ENCODE results near the gene PIGX.
A peak's percentile ranks its signal among the peaks of the same experiment; 100 is the strongest.

PIGX gene

DNA sequence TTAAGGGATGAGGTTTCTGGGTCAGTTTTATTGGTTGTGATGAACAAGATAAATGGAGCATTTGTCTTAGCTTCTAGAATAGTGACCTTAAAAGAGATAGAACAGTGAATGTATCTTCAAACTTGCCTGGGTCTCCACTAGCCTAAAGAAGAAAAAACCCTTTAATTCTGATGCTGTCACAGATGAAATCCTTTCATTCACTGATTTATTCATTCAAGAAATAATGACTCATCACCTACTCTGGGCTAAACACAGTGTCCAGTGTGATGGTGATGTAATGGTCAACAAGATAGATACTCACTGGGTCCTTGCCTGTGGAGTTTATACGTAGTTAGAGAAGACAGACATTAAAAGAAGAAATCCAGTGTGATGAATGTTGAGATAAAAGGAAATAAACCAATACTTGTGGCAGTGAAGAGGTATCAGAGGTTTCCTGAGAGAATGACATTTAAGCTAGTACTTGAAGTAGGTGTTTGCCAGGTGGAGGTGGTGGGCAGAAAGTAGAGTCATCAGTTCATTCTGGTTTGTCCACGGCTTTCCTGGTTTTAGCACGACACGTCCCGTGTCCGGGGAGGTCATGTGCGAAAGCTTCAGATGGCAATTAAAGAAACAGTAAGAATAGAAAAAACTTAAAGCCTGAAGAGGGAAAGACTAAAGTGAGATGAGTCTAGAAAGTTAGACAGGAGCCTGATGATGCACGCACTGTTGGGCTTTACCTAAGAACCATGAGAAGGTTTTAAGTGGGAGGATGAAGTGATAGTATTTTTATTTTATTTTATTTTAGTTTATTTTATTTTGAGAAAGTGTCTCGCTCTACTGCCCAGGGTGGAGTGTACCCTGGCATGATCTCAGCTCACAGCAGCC is 45.9 kb downstream of the PIGX start:
- peak; percentile 72 for DNase-seq

DNA sequence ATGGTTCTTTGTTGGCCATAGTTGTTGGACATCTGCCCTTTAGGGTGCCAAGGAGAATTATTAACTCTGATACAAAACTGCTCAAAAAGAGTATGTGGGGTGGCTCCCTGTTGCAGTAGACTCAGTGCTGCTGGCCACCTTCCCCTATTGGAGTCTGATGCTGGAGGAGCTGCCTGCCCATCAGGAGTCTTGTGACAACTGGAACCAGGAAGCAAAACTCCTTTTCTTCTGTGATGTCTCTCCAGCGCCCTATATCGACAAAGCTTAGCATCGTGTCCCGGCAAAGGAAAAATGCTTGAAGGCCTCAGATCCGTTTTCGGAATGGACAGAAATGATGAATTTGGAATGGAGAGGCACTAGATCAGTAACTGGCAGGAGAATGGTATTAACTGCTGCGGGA is 51.0 kb downstream of the PIGX start:
- DNase-seq, result no peak

DNA sequence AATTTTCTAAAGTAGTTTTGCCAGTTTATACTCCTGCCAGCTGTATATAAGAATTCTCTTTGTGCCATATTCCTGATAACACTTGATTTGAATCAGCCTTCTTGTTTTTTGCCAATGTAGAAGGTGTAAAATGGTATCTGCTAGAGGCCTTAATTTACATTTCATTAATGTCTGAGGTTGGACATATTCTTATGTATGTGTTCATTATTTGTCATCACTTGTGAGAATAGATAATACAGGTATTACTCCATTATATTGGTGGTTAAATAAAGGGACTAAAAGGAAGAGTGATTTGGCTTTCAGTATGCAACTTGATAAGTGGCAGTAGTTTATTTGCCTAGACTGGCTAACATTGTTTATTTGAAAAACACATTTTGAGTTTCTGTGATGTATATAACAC is 53.3 kb downstream of the PIGX start:
- DNase-seq, result no peak

GRCh38 chr3:196771067-196771466 is 58.9 kb downstream of the PIGX start:
- no peak for DNase-seq

DNA sequence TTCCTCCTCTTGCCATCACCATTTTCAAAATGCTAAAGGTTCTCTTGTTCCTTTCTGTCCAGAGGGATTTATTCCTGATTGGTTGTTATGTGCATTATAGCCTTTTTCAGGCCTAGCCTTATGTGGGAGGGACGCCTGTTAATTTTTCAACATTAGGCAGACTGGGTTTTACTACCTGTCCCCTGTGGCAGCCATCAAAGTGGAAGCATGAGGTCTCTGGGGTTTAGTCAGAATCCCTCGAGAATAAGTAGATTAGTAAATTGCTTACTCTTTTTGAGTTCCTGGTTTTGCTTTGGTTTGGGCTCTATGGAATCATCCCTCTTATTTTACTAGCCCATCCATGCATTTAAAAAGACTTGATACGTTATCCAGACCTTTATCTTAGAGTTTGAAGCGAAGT is 59.9 kb downstream of the PIGX start:
- no peak for DNase-seq

GRCh38 chr3:196772897-196773296 is 60.7 kb downstream of the PIGX start:
- DNase-seq, result no peak

DNA sequence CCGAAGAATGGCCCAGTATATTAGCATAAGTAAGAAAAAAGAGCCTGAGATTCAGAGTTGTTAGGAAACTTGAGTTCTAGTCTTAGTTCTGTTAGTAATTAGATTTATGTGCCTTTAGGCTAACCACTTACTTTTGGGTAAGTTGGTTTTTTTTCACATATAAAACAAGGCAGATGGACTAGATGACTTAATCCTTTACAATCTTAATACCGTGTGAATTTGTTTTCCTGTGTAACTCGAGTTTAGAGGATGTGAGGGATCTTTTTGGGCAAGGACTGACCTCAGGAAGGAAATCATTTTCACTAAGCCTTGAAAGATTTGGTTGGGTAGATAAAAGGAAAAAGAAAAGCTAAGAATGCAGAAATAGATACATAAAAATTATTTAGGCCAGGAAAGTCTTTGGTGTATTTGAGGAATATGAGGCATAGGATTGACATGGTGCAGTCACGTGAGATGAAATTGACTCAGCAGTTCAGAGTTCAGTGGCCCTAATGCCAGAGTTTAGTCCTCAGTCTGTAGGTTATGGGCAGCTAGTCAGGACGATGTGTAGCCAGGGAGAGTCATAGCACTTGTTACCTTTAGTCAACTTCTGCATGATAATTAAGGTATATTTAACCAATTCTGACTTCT is 62.1 kb downstream of the PIGX start:
- DNase-seq, result no peak

DNA sequence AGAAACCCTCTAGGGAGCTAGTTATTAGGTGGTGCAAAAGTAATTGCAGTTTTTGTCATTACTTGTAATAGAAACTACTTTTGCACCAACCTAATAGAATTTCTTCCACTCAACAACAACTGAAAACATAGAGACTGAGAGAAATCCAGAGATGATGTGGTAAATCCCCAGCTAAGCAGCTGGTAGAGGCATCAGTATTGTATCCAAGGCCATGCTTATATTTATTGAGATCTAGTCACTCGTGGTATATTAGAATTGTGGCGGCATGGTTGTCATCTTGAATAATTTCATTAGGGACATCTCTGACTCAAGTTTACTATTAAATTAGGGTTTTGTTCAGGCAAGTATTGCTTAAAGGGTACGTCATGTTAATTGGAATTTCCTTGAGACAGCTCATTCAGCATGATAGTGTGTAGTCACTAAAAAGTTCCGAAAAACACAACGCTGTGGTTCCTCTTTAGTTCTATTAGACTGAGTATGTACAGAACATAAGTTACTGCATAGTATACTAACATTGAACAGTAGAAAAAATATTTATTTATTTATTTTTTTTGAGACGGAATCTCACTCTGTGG is 62.8 kb downstream of the PIGX start:
- DNase-seq, result no peak

DNA sequence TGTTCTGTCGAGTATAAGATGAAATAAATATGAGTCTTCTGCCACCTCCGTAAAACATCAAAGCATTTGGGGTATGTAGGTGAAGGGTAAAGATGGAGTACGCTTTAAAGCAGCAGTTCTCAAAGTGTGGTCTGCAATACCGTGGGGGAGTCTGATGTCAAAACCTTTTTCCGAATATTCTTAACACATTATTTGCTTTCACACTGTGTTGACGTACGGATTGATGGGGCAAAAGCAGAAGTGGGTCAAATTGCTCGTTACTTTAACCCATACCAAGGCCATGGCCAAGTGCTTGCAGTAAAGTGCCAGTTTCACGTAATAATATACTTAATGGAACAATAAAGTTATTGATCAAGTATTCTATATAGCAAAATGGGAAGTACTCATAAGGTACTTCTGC is 63.8 kb downstream of the PIGX start:
- no peak for DNase-seq

DNA sequence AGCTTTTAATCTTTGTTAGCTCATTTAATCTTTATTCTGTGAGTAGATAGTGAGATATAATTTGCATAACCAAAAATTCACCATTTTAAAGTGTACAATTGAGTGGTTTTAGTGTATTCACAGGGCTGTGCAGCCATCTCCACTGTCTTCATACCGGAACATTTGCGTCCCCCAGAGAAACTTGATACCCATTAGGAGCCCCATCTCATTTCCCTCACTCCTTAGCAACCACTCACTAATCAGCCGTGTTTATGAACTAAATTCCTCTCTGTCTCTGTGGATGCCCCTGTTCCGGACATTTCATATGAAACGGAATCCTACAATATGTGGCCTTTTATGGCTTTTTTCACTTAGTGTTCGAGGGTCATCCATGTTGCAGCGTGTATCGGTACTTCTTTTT is 65.7 kb downstream of the PIGX start:
- no peak for DNase-seq

GRCh38 chr3:196778755-196779154 is 66.6 kb downstream of the PIGX start:
- peak; percentile 69 for DNase-seq

GRCh38 chr3:196782511-196782910 is 70.3 kb downstream of the PIGX start:
- peak; percentile 80 for DNase-seq
